Peyer's patch (tissue), 4 donors: ENCODE measurements around the gene F2.

Source experiments
- CTCF ChIP-seq, 6 experiments: fragments of 450-650 bp in 4 of 6; fragments of 200-600 bp in 2 of 6; sonication (generic) in 1 of 6; IDR thresholded peaks; one replicate each; pipeline ENCODE4 v1.5.1; 2017 to 2019; ENCODE audit warnings: antibody characterized with exemption in 6 of 6, mild to moderate bottlenecking in 3 of 6, moderate library complexity in 1 of 6
- POLR2A ChIP-seq, 2 donors: fragments of 450-650 bp; IDR thresholded peaks; one replicate each; pipeline ENCODE4 v1.5.1; 2017; ENCODE audit warnings: antibody characterized with exemption in 2 of 2, mild to moderate bottlenecking in 2 of 2, moderate library complexity in 2 of 2

GRCh38 chr11:46675288-46675851 is 43.6 kb upstream of the F2 start:
- TF ChIP-seq POLR2A (IDR thresholded peaks at IDR 0.05) (no peak), CTCF (IDR thresholded peaks at IDR 0.05) (peak in 3 of 6 experiments; percentile 26 to 32 (median 28))
